Neural cell (in vitro differentiated cells): ENCODE results near the gene CLIP1. TPM values are rescaled to one million over a fixed set of nuclear protein-coding genes. Genes with fewer than 3 reads are reported as not detected.
"Not testable (repeated sequence)": the region's sequence is repeated elsewhere in the genome, so short reads cannot be mapped to it uniquely, and the experiment has no call there.

Experiments used
- H2AFZ ChIP-seq: fragments of 200-600, 300-800 bp; sonication (generic), shearing (Covaris generic); 2 replicates; pipeline ENCODE4 v1.6.0; 2014; ENCODE audit warnings: low read depth, mild to moderate bottlenecking, antibody characterized with exemption, low read length, moderate library complexity
- H3F3A ChIP-seq: fragments of 200-600 bp; shearing (Covaris generic); 2 replicates; pipeline ENCODE4 v1.6.1; 2016; ENCODE audit warnings: mild to moderate bottlenecking, moderate library complexity, mixed read lengths, antibody characterized with exemption, low read length; ENCODE audit not compliant: insufficient read depth, poor library complexity, severe bottlenecking
- H3K27ac ChIP-seq: fragments of 200-600, 300-800 bp; sonication (generic), shearing (Covaris generic); 2 replicates; pipeline ENCODE4 v1.5.1; 2014; ENCODE audit warnings: mild to moderate bottlenecking, low read length, moderate library complexity
- H3K27me3 ChIP-seq: fragments of 300-800, 200-600 bp; sonication (generic), shearing (Covaris generic); 2 replicates; pipeline ENCODE4 v1.6.0; 2014; ENCODE audit warnings: mild to moderate bottlenecking, low read depth, low read length, moderate library complexity; ENCODE audit not compliant: insufficient read depth
- H3K36me3 ChIP-seq: fragments of 300-800, 200-600 bp; sonication (generic), shearing (Covaris generic); 2 replicates; pipeline ENCODE4 v1.5.1; 2014; ENCODE audit warnings: mild to moderate bottlenecking, antibody characterized with exemption, low read length, moderate library complexity; ENCODE audit not compliant: insufficient read depth
- H3K4me2 ChIP-seq: fragments of 300-800, 200-600 bp; sonication (generic), shearing (Covaris generic); 2 replicates; pipeline ENCODE4 v1.6.0; 2014; ENCODE audit warnings: mild to moderate bottlenecking, low read length
- H3K4me3 ChIP-seq: fragments of 300-800, 200-600 bp; sonication (generic), shearing (Covaris generic); 2 replicates; pipeline ENCODE4 v1.5.1; 2014; ENCODE audit warnings: mild to moderate bottlenecking, low read length, moderate library complexity
- H3K79me2 ChIP-seq: fragments of 200-600 bp; shearing (Covaris generic); replicated peaks from 2 replicates; pipeline ENCODE4 v1.6.0; 2014; ENCODE audit warnings: mild to moderate bottlenecking, low read length, moderate library complexity; ENCODE audit not compliant: insufficient read depth
- H3K9ac ChIP-seq: fragments of 300-800, 200-600 bp; sonication (generic), shearing (Covaris generic); 2 replicates; pipeline ENCODE4 v1.6.1; 2016; ENCODE audit warnings: mild to moderate bottlenecking, low read length, mixed read lengths
- H3K9me2 ChIP-seq: fragments of 200-600 bp; shearing (Covaris generic); 2 replicates; pipeline ENCODE4 v1.6.1; 2016; ENCODE audit warnings: mild to moderate bottlenecking, low read length, mixed read lengths; ENCODE audit not compliant: insufficient read depth
- H3K9me3 ChIP-seq: fragments of 200-600, 300-800 bp; sonication (generic), shearing (Covaris generic); 2 replicates; pipeline ENCODE4 v1.6.1; 2016; ENCODE audit warnings: mild to moderate bottlenecking, mixed run types, low read length, moderate library complexity, mixed read lengths
- H4K20me1 ChIP-seq: fragments of 200-600 bp; shearing (Covaris generic); 2 replicates; pipeline ENCODE4 v1.6.1; 2016; ENCODE audit warnings: mild to moderate bottlenecking, mixed run types; ENCODE audit not compliant: insufficient read depth
- CTCF ChIP-seq: fragments of 450-650 bp; IDR thresholded peaks from 2 replicates; pipeline ENCODE4 v1.5.1; 2014; ENCODE audit warnings: antibody characterized with exemption, mild to moderate bottlenecking, moderate library complexity; ENCODE audit not compliant: poor library complexity, severe bottlenecking
- EP300 ChIP-seq: fragments of 450-650 bp; conservative IDR thresholded peaks from 2 replicates; pipeline ENCODE4 v1.6.1; 2014; ENCODE audit warnings: antibody characterized with exemption, mild to moderate bottlenecking, moderate library complexity; ENCODE audit not compliant: poor library complexity, severe bottlenecking
- EZH2 ChIP-seq: fragments of 200-600, 300-800 bp; shearing (Covaris generic), sonication (generic); IDR thresholded peaks from 2 replicates; pipeline ENCODE4 v1.6.1; 2014; ENCODE audit warnings: antibody characterized with exemption, low read length, borderline replicate concordance, mild to moderate bottlenecking; ENCODE audit not compliant: insufficient read depth, poor library complexity, severe bottlenecking
- MXI1 ChIP-seq: fragments of 450-650 bp; conservative IDR thresholded peaks from 2 replicates; pipeline ENCODE4 v1.6.1; 2014; ENCODE audit warnings: antibody characterized with exemption, mild to moderate bottlenecking; ENCODE audit not compliant: poor library complexity, severe bottlenecking
- POLR2AphosphoS5 ChIP-seq: IDR thresholded peaks from 2 replicates; pipeline ENCODE4 v1.6.1; 2012
- RAD21 ChIP-seq: fragments of 450-650 bp; conservative IDR thresholded peaks from 2 replicates; pipeline ENCODE4 v1.6.1; 2014; ENCODE audit warnings: antibody characterized with exemption, mild to moderate bottlenecking, moderate library complexity
- REST ChIP-seq: IDR thresholded peaks from 2 replicates; pipeline ENCODE4 v1.6.1; 2012; ENCODE audit warnings: borderline replicate concordance
- SMC3 ChIP-seq: fragments of 450-650 bp; conservative IDR thresholded peaks from 2 replicates; pipeline ENCODE4 v1.6.1; 2014; ENCODE audit warnings: antibody characterized with exemption, mild to moderate bottlenecking, moderate library complexity; ENCODE audit not compliant: poor library complexity
- TAF1 ChIP-seq: IDR thresholded peaks from 2 replicates; pipeline ENCODE4 v1.6.1; 2012; ENCODE audit warnings: low read depth
- polyA plus RNA-seq: library from polyadenylated mRNA; depleted of rRNA; stranded (reverse); fragments of >200 nt; gene quantifications from 2 replicates; pipeline ENCODE4 v1.2.3, GENCODE V29; 2014

CLIP1 gene
- polyA plus RNA-seq, 1 donor from 2014 or later, result 67.4 TPM

- Histone ChIP-seq H2AFZ (no peak overlapping the region), H4K20me1 (no peaks in the 10 kb centered on the region), H3K27me3 (no peaks in the 10 kb centered on the region), H3F3A (no peaks in the 10 kb centered on the region), H3K9me3 (no peaks in the 10 kb centered on the region), H3K27ac (no peak overlapping the region), H3K9ac (no peak overlapping the region), H3K4me2 (no peak overlapping the region), H3K4me3 (no peak overlapping the region), H3K36me3 (no peaks in the 10 kb centered on the region), H3K9me2 (no peaks in the 10 kb centered on the region), H3K79me2 (no peaks in the 10 kb centered on the region)
- TF ChIP-seq TAF1 (no peak), POLR2AphosphoS5 (no peak), MXI1 (no peak), EP300 (no peak), CTCF (no peak), RAD21 (no peak), EZH2 (no peak), SMC3 (no peak), REST (no peak)
These were observed 30.3 kb upstream of the CLIP1 start for GRCh38 chr12:122452701-122453285.

- Histone ChIP-seq H3K4me2 (no peak overlapping the region), H3K9ac (no peak overlapping the region), H3F3A (no peaks in the 10 kb centered on the region), H3K36me3 (no peaks in the 10 kb centered on the region), H3K27ac (no peak overlapping the region), H3K4me3 (no peak overlapping the region), H2AFZ (no peak overlapping the region), H4K20me1 (no peaks in the 10 kb centered on the region), H3K9me2 (no peaks in the 10 kb centered on the region), H3K27me3 (no peaks in the 10 kb centered on the region), H3K9me3 (no peaks in the 10 kb centered on the region), H3K79me2 (no peaks in the 10 kb centered on the region)
- TF ChIP-seq EZH2 (no peak), SMC3 (no peak), POLR2AphosphoS5 (no peak), EP300 (no peak), REST (no peak), RAD21 (no peak), TAF1 (no peak), CTCF (no peak), MXI1 (no peak)
These were observed 26.8 kb upstream of the CLIP1 start for GRCh38 chr12:122449317-122449716.

- H3K27ac ChIP-seq, H4K20me1 ChIP-seq, H3K9me3 ChIP-seq, H3K4me3 ChIP-seq, H3K27me3 ChIP-seq, H3K9ac ChIP-seq, H3K4me2 ChIP-seq, H2AFZ ChIP-seq, H3F3A ChIP-seq, H3K79me2 ChIP-seq, H3K36me3 ChIP-seq, H3K9me2 ChIP-seq: not testable (repeated sequence)
These were observed 25.4 kb upstream of the CLIP1 start for GRCh38 chr12:122447825-122448224.
